Measurements from ENCODE around the gene CC2D1B.

GRCh38 chr1:52323731-52324130, 42.3 kb downstream of the CC2D1B start:
- TF ChIP-seq CTCF (IDR thresholded peaks at IDR 0.05) (no peak), POLR2A (IDR thresholded peaks at IDR 0.05) (no peak)

Measured in body of pancreas (tissue), 4 donors.